GM19452 (cell line): ENCODE results near the gene GTF2I.
"Not testable (repeated sequence)": the region's sequence is repeated elsewhere in the genome, so short reads cannot be mapped to it uniquely, and the experiment has no call there.

ENCODE experiments used
- ATAC-seq: cut with Tn5 transposase; IDR thresholded peaks from one replicate; pipeline ENCODE4 v1.9.1; 2021; ENCODE audit not compliant: unreplicated experiment

Gene GTF2I

DNA sequence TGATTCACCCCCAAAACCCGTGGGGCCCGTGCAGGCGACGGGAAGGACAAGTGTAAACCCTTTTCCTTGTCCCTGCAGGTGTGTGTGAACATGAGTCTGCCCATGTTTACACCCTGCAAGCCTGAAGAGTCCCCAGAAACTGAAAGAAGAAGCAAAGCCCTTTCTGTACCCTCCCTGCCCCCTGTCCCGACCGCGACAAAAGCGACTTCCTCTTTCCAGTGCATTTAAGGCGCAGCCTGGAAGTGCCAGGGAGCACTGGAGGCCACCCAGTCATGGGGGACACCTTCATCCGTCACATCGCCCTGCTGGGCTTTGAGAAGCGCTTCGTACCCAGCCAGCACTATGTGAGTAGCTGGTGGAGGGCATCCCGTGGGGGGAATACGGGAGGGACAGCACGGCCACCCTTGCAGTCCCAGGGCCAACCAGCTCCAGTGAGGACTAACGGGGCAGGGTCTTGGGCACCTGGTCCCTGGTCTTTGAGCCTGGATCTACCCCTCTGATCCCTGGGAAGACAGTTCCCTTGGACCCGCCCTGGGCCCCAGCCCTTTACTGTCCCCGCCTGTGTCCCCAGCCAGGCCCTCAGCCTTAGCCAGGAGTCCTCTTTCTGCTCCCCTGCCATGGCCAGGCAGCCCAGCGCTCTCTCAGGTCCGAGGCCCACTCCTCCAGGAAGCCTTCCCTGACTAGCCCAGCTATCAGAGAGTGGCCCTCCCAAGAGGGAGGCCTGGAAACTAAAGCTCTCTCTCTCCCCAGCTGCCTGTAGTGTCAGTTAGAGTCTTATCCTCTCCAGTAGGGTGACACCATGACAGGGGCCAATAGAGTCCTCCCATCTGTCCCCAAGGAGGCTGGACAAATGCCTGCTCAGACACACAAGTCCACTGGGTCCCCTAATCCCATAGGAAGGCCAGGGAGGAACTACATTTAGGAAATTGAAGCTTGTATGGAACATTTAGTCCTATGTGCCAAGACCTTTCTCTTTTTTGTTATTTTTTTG, 116.5 kb downstream of the GTF2I start, which contains the start of gene NCF1:
Gene NCF1, plus strand, starts transcription at position 252 of the 991 bp plus-strand sequence. Its CDS starts 21 bp downstream, at position 273.
- ATAC-seq = peak; percentile 88

DNA sequence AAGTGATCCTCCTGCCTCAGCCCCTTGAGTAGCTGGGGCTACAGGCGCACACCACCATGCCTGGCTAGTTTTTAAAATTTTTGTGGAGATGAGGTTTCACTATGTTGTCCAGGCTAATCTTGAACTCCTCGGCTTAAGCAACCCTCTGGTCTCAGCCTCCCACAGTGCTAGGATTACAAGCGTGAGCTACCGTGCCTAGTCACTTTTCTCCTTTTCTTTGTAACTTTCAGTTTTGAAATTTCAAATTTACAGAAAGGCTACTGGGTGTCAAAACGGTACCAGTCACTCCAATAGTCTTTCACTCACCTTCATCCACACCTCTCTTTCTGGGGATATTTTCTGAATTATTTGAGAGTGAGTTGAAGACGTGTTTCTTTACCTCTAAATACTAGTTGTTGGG, 117.6 kb downstream of the GTF2I start:
- ATAC-seq = peak; percentile 41

DNA sequence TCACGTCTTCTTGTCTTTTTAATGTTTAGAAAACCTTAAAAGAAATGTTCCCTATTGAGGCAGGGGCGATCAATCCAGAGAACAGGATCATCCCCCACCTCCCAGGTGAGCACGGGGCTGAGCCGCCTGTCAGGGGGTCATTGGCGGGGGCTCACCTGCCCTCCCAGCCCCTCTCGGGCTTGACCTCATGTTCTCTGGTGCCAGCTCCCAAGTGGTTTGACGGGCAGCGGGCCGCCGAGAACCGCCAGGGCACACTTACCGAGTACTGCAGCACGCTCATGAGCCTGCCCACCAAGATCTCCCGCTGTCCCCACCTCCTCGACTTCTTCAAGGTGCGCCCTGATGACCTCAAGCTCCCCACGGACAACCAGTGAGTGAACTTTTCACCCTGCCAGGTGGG, 121.5 kb downstream of the GTF2I start:
- not testable (repeated sequence) for ATAC-seq

DNA sequence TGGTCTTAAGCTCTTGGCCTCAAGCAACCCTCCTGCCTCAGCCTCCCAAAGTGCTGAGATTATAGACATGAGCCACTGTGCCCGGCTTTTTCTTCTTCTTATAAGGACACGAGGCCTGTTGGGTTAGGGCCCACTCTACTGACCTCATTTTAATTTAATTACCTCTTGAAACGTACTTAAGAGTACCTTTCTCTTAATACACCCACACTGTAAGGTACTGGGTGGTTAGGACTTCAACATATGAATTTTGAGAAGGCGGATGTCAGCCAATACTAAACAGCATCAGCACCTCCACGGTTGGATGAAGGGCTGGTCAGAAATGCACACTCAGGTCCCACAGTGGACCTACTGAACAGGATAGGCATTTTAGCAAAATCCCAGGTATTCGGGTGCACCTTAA, 124.2 kb downstream of the GTF2I start:
- ATAC-seq = not testable (repeated sequence)

DNA sequence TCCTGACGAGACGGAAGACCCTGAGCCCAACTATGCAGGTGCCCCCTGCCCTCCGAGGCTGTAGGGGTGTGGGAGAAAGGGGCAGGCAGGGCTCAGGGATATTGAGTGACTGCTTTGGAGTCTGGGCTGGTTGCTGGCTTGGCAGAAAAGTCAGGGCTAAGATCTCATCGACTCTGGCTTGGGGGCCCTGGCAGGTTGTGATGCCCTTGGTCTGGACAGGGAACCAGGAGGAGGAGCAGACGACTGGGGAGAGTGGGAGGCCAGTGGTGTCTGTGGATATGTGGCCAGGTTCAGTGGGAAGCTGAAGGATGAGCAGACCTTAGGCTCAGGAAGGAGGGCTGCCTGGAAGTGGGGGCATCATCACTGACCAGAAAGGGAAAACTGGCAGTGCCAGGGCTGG, 126.1 kb downstream of the GTF2I start:
- ATAC-seq = not testable (repeated sequence)

DNA sequence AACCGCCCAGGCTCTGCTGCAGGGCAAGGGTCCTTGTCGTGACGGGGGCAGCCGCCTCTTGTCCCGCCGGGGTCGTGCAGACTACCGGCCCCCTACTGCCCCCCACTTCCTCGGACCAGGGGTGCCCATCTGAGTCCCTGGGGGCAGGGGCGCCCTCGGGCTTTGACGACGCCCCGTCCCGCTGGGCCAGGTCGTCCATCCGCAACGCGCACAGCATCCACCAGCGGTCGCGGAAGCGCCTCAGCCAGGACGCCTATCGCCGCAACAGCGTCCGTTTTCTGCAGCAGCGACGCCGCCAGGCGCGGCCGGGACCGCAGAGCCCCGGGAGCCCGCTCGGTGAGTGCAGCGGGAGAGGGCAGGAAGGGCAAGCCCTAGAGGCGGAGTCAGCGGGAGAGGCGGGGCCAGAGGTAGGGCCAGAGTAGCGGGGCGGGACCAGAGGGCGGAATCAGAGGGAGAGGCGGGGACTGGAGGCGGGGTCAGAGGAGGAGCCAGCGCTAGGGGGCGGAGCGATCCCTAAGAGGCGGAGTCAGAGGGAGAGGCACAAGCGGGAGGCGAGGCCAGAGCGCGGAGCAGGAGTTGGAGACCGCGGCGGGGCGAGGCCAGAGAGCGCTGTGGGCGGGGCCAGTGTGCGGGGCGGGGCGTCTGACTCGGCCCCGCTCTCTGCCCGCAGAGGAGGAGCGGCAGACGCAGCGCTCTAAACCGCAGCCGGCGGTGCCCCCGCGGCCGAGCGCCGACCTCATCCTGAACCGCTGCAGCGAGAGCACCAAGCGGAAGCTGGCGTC, 131.0 kb downstream of the GTF2I start:
- ATAC-seq = peak; percentile 88

DNA sequence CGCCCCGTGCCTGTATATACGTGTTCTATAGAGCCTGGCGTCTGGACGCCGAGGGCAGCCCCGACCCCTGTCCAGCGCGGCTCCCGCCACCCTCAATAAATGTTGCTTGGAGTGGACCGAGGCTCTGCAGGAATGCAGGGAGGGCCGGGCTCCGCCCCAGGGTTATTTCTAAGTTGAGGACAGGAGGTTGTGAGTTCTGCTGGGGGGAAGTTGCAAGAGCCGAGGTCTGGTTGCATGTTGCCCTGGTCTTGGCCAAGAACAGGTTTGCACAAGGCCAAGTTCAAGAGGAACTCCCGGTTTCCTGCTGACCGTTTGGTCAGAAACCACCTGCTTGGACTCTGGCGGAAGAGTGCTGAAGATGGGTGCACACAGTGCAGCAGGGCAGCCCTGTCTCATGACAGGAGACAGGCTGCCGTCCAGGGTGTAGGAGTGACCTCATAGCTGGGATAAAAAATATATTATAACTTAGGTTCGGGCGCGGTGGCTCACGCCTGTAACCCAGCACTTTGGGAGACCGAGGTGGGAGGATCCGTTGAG, 131.8 kb downstream of the GTF2I start:
- ATAC-seq = peak; percentile 5

DNA sequence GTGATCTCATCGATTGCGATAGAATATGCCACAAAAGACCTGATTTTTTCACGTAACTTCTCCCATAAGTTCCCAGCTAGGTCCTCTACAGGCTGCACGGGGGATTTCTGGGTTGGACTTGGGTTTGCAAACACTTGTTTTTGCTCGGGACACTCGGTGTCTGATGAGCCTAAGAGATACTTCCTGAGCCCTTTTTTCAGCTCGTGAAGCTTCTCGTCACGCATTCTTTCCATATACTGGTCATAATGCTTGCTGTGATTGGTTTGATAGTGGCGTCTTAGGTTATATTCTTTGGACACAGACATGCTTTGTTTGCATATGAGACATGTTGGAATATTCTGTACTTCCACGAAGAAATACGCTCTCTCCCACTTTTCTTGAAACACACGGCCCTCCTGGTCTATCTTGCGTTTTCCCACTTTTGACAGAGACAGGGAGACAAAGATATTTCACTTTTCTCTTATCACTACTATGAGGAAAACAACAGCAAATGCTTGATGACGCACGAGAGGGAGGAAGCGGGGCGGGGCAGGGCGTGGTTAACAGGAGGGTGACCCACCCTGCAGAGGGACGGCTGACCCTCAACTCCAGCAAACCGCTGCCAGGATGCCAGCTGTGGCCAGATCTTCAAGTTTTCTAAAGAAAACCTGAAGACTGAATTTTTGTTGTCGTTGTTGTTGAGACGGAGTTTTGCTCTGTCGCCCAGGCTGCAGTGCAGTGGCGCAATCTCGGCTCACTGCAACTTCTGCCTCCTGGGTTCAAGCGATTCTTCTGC, 140.5 kb downstream of the GTF2I start:
- ATAC-seq = not testable (repeated sequence)

DNA sequence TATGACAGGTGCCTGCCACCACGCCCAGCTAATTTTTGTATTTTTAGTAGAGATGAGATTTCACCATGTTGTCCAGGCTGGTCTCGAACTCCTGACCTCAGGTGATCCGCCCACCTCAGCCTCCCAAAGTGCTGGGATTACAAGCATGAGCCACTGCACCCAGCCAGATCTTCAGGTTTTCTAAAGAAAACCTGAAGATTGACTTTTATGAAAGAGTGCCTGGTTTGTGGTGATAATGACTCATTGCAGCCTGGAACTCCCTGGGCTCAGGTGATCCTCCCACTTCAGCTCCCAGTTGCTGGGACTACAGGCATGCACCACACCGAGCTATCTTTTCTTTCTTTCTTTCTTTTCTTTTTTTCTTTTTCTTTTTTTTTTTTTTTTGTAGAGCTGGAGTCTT, 141.1 kb downstream of the GTF2I start:
- not testable (repeated sequence) for ATAC-seq
